Naive B cell (primary cell): ENCODE data around the gene ZDHHC11B. TPM values are rescaled to one million over a fixed set of nuclear protein-coding genes. Genes with fewer than 3 reads are reported as not detected.

Source experiments
- polyA plus RNA-seq, 6 donors: library from polyadenylated mRNA; unstranded; fragments of 300-500 nt; fragmentation: Illumina TruSeq; gene quantifications; one replicate each; pipeline ENCODE4 v1.2.3, GENCODE V29; 2021; ENCODE audit warnings: low read depth in 6 of 6

The ZDHHC11B gene
- polyA plus RNA-seq, 6 donors from 2014 or later: not detected

Other genes starting within 250 kb of the ZDHHC11B start
- gene CEP72, start 172.4 kb downstream of the ZDHHC11B start, polyA plus RNA-seq: 1 to 10 TPM in 5 of 6 donors, not detected in 1; 1.9 to 7.8 (median 2.9) TPM
- under 1 TPM in 1 of 6 donors, not detected in 5; 0.11 TPM for gene TPPP, start 91.4 kb downstream of the ZDHHC11B start, polyA plus RNA-seq
- gene ZDHHC11, start 66.3 kb upstream of the ZDHHC11B start, polyA plus RNA-seq: not detected
- gene BRD9, start 108.1 kb upstream of the ZDHHC11B start, polyA plus RNA-seq: 10 to 100 TPM in 4 of 6 donors, 1 to 10 TPM in 2; 5.6 to 16.2 (median 12.5) TPM
- 1 to 10 TPM in 5 of 6 donors, not detected in 1; 1.2 to 3.1 (median 1.8) TPM for gene TRIP13, start 108.2 kb upstream of the ZDHHC11B start, polyA plus RNA-seq
- under 1 TPM in 1 of 6 donors, not detected in 5; 0.29 TPM for gene NKD2, start 224.1 kb upstream of the ZDHHC11B start, polyA plus RNA-seq